NCI-H1417 (cell line): ENCODE data around the gene CAB39L.

Source experiments
- DNase-seq, 3 experiments: peaks; one replicate each; lab custom pipeline; 2025; lab: John Stamatoyannopoulos, UW

CAB39L gene

GRCh38 chr13:49441846-49442245 is 2.0 kb downstream of the CAB39L start:
- no peak for DNase-seq

GRCh38 chr13:49441312-49441711 is 2.6 kb downstream of the CAB39L start:
- no peak for DNase-seq

- no peak for DNase-seq
These were observed 4.3 kb downstream of the CAB39L start for GRCh38 chr13:49439609-49440008.

- peak in 1 of 3 experiments; percentile 2 for DNase-seq
These were observed 6.2 kb downstream of the CAB39L start for GRCh38 chr13:49437705-49438104.

- peak in 1 of 3 experiments; percentile 17 for DNase-seq
These were observed 7.0 kb downstream of the CAB39L start for GRCh38 chr13:49436890-49437289.

- DNase-seq, result no peak
These were observed 7.9 kb downstream of the CAB39L start for GRCh38 chr13:49435992-49436391.

GRCh38 chr13:49429121-49429520 is 14.7 kb downstream of the CAB39L start:
- DNase-seq, result no peak

- DNase-seq, result no peak
These were observed 15.7 kb downstream of the CAB39L start for GRCh38 chr13:49428041-49428763.

GRCh38 chr13:49424011-49424560 is 19.8 kb downstream of the CAB39L start:
- DNase-seq, result no peak

GRCh38 chr13:49421391-49421790 is 22.5 kb downstream of the CAB39L start:
- peak in 1 of 3 experiments; percentile 3 for DNase-seq

- DNase-seq, result no peak
These were observed 24.6 kb downstream of the CAB39L start for GRCh38 chr13:49419276-49419675.

- DNase-seq, result no peak
These were observed 25.7 kb downstream of the CAB39L start for GRCh38 chr13:49418206-49418605.

GRCh38 chr13:49417161-49417560 is 26.7 kb downstream of the CAB39L start:
- DNase-seq, result no peak

GRCh38 chr13:49412749-49413148 is 31.1 kb downstream of the CAB39L start:
- DNase-seq, result no peak

GRCh38 chr13:49411353-49411752 is 32.5 kb downstream of the CAB39L start:
- DNase-seq, result no peak

GRCh38 chr13:49410477-49410876 is 33.4 kb downstream of the CAB39L start:
- DNase-seq, result no peak

- DNase-seq, result no peak
These were observed 33.9 kb downstream of the CAB39L start for GRCh38 chr13:49410006-49410405.

GRCh38 chr13:49409008-49409407 is 34.9 kb downstream of the CAB39L start:
- no peak for DNase-seq

- DNase-seq, result no peak
These were observed 35.9 kb downstream of the CAB39L start for GRCh38 chr13:49407936-49408335.

- no peak for DNase-seq
These were observed 36.8 kb downstream of the CAB39L start for GRCh38 chr13:49407068-49407467.

- no peak for DNase-seq
These were observed 39.2 kb downstream of the CAB39L start for GRCh38 chr13:49404703-49405020.

GRCh38 chr13:49403996-49404702 is 39.7 kb downstream of the CAB39L start:
- no peak for DNase-seq
